H1 (cell line): ENCODE results near the gene PTPRD. TPM values are rescaled to one million over a fixed set of nuclear protein-coding genes. Genes with fewer than 3 reads are reported as not detected.

Experiments used
- CTCF ChIA-PET: fragments of 300-600 bp; sonication (Branson Sonifier 250); formaldehyde crosslinking; loops from one replicate; lab custom pipeline; 2021; ENCODE audit not compliant: partially characterized antibody; lab: Charles Lee
- POLR2A ChIA-PET: fragments of 300-600 bp; sonication (Branson Sonifier 250); formaldehyde crosslinking; loops from one replicate; lab custom pipeline; 2021; ENCODE audit warnings: inconsistent platforms; ENCODE audit not compliant: partially characterized antibody; lab: Charles Lee
- DNase-seq, 2 experiments: peaks; one replicate each; pipeline versions ENCODE4 v3.0.0 to v3.0.0-alpha.2; 2010 to 2022; ENCODE audit warnings: low spot score in 2 of 2, low read depth in 1 of 2, mixed read lengths in 1 of 2
- FAIRE-seq: peaks from 2 replicates; lab custom pipeline; 2011; peaks lifted over from hg19 to GRCh38; lab: Jason Lieb, UNC
- H2AFZ ChIP-seq: 2 replicates; pipeline ENCODE4 v1.8.1; 2012; ENCODE audit warnings: low read length, inconsistent platforms
- H2AK5ac ChIP-seq: 2 replicates; pipeline ENCODE4 v1.6.1; 2013; ENCODE audit warnings: low read depth, low read length
- H2BK120ac ChIP-seq: replicated peaks from 2 replicates; pipeline ENCODE3; 2013; ENCODE audit warnings: low read depth, low read length, inconsistent platforms
- H2BK12ac ChIP-seq: 2 replicates; pipeline ENCODE4 v1.6.1; 2013; ENCODE audit warnings: low read depth, low read length
- H2BK15ac ChIP-seq: 2 replicates; pipeline ENCODE4 v1.6.1; 2013; ENCODE audit warnings: low read length
- H2BK20ac ChIP-seq: 2 replicates; pipeline ENCODE4 v1.6.1; 2013; ENCODE audit warnings: low read length
- H2BK5ac ChIP-seq: 2 replicates; pipeline ENCODE4 v1.6.1; 2013; ENCODE audit warnings: low read depth, low read length
- H3K14ac ChIP-seq: 2 replicates; pipeline ENCODE4 v1.6.1; 2013; ENCODE audit warnings: inconsistent platforms; ENCODE audit not compliant: insufficient read length
- H3K18ac ChIP-seq: 2 replicates; pipeline ENCODE4 v1.6.1; 2013; ENCODE audit warnings: low read length; ENCODE audit errors: extremely low read depth
- H3K23ac ChIP-seq: 2 replicates; pipeline ENCODE4 v1.6.1; 2013; ENCODE audit warnings: inconsistent platforms; ENCODE audit not compliant: insufficient read length
- H3K23me2 ChIP-seq: 2 replicates; pipeline ENCODE4 v1.6.1; 2013; ENCODE audit warnings: low read depth, low read length
- H3K27ac ChIP-seq: 2 replicates; pipeline ENCODE4 v1.6.1; 2011; ENCODE audit warnings: low read depth, low read length, inconsistent platforms
- H3K27me3 ChIP-seq, 4 experiments: replicated peaks in 1 of 4; 1 replicate in 1 of 4; 2 replicates in 3 of 4; pipeline versions ENCODE4 v1.6.1 to v1.8.1; 2011 to 2013; ENCODE audit warnings: low read length in 3 of 4, mild to moderate bottlenecking in 3 of 4, inconsistent platforms in 2 of 4, mixed read lengths in 2 of 4, moderate library complexity in 1 of 4; ENCODE audit not compliant: control insufficient read depth in 3 of 4, insufficient read depth in 3 of 4; ENCODE audit errors: extremely low read depth in 1 of 4
- H3K36me3 ChIP-seq, 4 experiments: 2 replicates each; pipeline versions ENCODE4 v1.6.1 to v1.8.1; 2011 to 2013; ENCODE audit warnings: mild to moderate bottlenecking in 4 of 4, low read length in 3 of 4, moderate library complexity in 2 of 4, control low read depth in 1 of 4, inconsistent platforms in 1 of 4; ENCODE audit not compliant: insufficient read depth in 4 of 4, control insufficient read depth in 2 of 4
- H3K4ac ChIP-seq: replicated peaks from 2 replicates; pipeline ENCODE3; 2013; ENCODE audit warnings: low read length, low read depth, mixed read lengths, inconsistent platforms; ENCODE audit not compliant: insufficient read length
- H3K4me1 ChIP-seq, 4 experiments: replicated peaks in 1 of 4; 1 replicate in 1 of 4; 2 replicates in 3 of 4; pipeline versions ENCODE4 v1.6.1 to v1.8.1; 2011 to 2013; ENCODE audit warnings: low read length in 3 of 4, inconsistent platforms in 2 of 4, mixed read lengths in 1 of 4; ENCODE audit not compliant: insufficient read depth in 4 of 4, control insufficient read depth in 3 of 4
- H3K4me2 ChIP-seq, 2 experiments: 2 replicates each; pipeline versions ENCODE4 v1.6.1 to v1.8.1; 2011 to 2013; ENCODE audit warnings: low read depth in 2 of 2, low read length in 2 of 2, control low read depth in 1 of 2, inconsistent platforms in 1 of 2, mild to moderate bottlenecking in 1 of 2; ENCODE audit not compliant: insufficient read depth in 1 of 2
- H3K4me3 ChIP-seq, 4 experiments: fragments of 200-600, 300-600 bp in 1 of 4; sonication (generic), shearing (Covaris generic), sonication (Bioruptor Twin) in 1 of 4; 2 replicates each; pipeline versions ENCODE4 v1.5.1 to v1.8.1; 2011 to 2016; ENCODE audit warnings: low read length in 4 of 4, low read depth in 3 of 4, control low read depth in 2 of 4, inconsistent platforms in 2 of 4, mild to moderate bottlenecking in 2 of 4, mixed read lengths in 1 of 4, moderate library complexity in 1 of 4; ENCODE audit not compliant: insufficient read depth in 2 of 4; ENCODE audit errors: extremely low read depth in 1 of 4
- H3K56ac ChIP-seq: replicated peaks from 2 replicates; pipeline ENCODE3; 2013; ENCODE audit warnings: low read depth, mild to moderate bottlenecking, mixed read lengths, low read length, inconsistent platforms; ENCODE audit not compliant: insufficient read length
- H3K79me1 ChIP-seq: 2 replicates; pipeline ENCODE4 v1.6.1; 2013; ENCODE audit warnings: low read depth, low read length, control low read depth
- H3K79me2 ChIP-seq, 2 experiments: 2 replicates each; pipeline versions ENCODE4 v1.6.1 to v1.8.1; 2012 to 2013; ENCODE audit warnings: low read length in 2 of 2, mild to moderate bottlenecking in 2 of 2, inconsistent platforms in 1 of 2; ENCODE audit not compliant: insufficient read depth in 2 of 2, control insufficient read depth in 1 of 2
- H3K9ac ChIP-seq, 4 experiments: replicated peaks in 1 of 4; 1 replicate in 1 of 4; 2 replicates in 3 of 4; pipeline versions ENCODE4 v1.6.1 to v1.8.1; 2011 to 2013; ENCODE audit warnings: low read depth in 3 of 4, low read length in 3 of 4, control low read depth in 2 of 4, mild to moderate bottlenecking in 2 of 4, moderate library complexity in 2 of 4, inconsistent platforms in 1 of 4; ENCODE audit errors: extremely low read depth in 1 of 4
- H3K9me3 ChIP-seq, 2 experiments: 2 replicates each; pipeline versions ENCODE4 v1.6.1 to v1.8.1; 2012 to 2013; ENCODE audit warnings: mild to moderate bottlenecking in 2 of 2, moderate library complexity in 2 of 2, control low read depth in 1 of 2, inconsistent platforms in 1 of 2, low read depth in 1 of 2, low read length in 1 of 2, mixed read lengths in 1 of 2; ENCODE audit not compliant: insufficient read depth in 2 of 2
- H4K20me1 ChIP-seq, 2 experiments: replicated peaks in 1 of 2; 2 replicates each; pipeline versions ENCODE3 to v1.8.1; 2011 to 2013; ENCODE audit warnings: inconsistent platforms in 2 of 2, low read length in 2 of 2, mild to moderate bottlenecking in 1 of 2; ENCODE audit not compliant: insufficient read depth in 2 of 2, control insufficient read depth in 1 of 2
- H4K5ac ChIP-seq: 2 replicates; pipeline ENCODE4 v1.6.1; 2013; ENCODE audit warnings: low read length, low read depth, mixed read lengths, inconsistent platforms; ENCODE audit not compliant: insufficient read length
- H4K8ac ChIP-seq: 2 replicates; pipeline ENCODE4 v1.8.0; 2013; ENCODE audit warnings: mild to moderate bottlenecking, moderate library complexity, low read length, inconsistent platforms; ENCODE audit not compliant: insufficient read depth; ENCODE audit errors: extremely low read depth
- H4K91ac ChIP-seq: replicated peaks from 2 replicates; pipeline ENCODE3; 2013; ENCODE audit warnings: low read length, mixed read lengths, inconsistent platforms; ENCODE audit not compliant: insufficient read length
- BRCA1 ChIP-seq: IDR thresholded peaks from 2 replicates; pipeline ENCODE4 v1.6.1; 2012; ENCODE audit warnings: low read depth, low read length, improper control_type of control experiment
- CHD2 ChIP-seq: IDR thresholded peaks from 2 replicates; pipeline ENCODE4 v1.6.1; 2012; ENCODE audit warnings: low read length, improper control_type of control experiment
- JUND ChIP-seq: IDR thresholded peaks from 2 replicates; pipeline ENCODE4 v1.6.1; 2011; ENCODE audit warnings: mild to moderate bottlenecking, improper control_type of control experiment, low read length
- KDM1A ChIP-seq: fragments of 200-600, 300-600 bp; sonication (generic); IDR thresholded peaks from 2 replicates; pipeline ENCODE4 v1.7.1; 2016; ENCODE audit warnings: mild to moderate bottlenecking, low read length, borderline replicate concordance
- POLR2AphosphoS5 ChIP-seq: IDR thresholded peaks from 2 replicates; pipeline ENCODE4 v1.6.1; 2011; ENCODE audit warnings: low read depth, low read length
- RAD21 ChIP-seq, 2 experiments: IDR thresholded peaks in 1 of 2; conservative IDR thresholded peaks in 1 of 2; 2 replicates each; pipeline ENCODE4 v1.6.1; 2011; ENCODE audit warnings: low read depth in 2 of 2, low read length in 2 of 2, improper control_type of control experiment in 1 of 2, inconsistent platforms in 1 of 2, mild to moderate bottlenecking in 1 of 2, moderate library complexity in 1 of 2
- WGBS, 2 experiments: shearing (Covaris generic) in 1 of 2; methylation state at CpG; one replicate each; pipeline versions ENCODE4 v1.1.6 to v1.1.7; 2013 to 2015; ENCODE audit warnings: low lambda C conversion rate in 2 of 2, mixed read lengths in 2 of 2, inconsistent platforms in 1 of 2, low coverage in 1 of 2, missing lambda C conversion rate in 1 of 2; ENCODE audit not compliant: insufficient replicate concordance in 2 of 2, insufficient coverage in 1 of 2, insufficient read length in 1 of 2; ENCODE audit errors: extremely low coverage in 1 of 2, missing lambda C conversion rate in 1 of 2; 5-methylcytosine and 5-hydroxymethylcytosine counted together
- polyA plus RNA-seq, 7 experiments: library from polyadenylated mRNA; depleted of rRNA in 3 of 7; stranded (reverse) in 5 of 7; unstranded in 2 of 7; fragments of >200 nt in 5 of 7; fragments of 200-250 nt in 2 of 7; gene quantifications; 1 replicate in 5 of 7; 2 replicates in 1 of 7; 4 replicates in 1 of 7; pipeline versions ENCODE4 v1.2.1 to v1.2.3, GENCODE V29; 2011 to 2013; ENCODE audit warnings: missing spikeins in 2 of 7, mixed read lengths in 2 of 7
- total RNA-seq: library from RNA; stranded (reverse); fragmentation: NEBNext Ultra II Directional; extraction: Animal tissue kit (Norgen Biotek cat#: 25700); gene quantifications from 2 replicates; pipeline ENCODE4 v1.2.1, GENCODE V29; 2021

PTPRD gene
- total and polyA plus RNA-seq, 2 of the 8 experiments (the other 6 are each of a cell fraction or from before 2014, with no cell fraction given) = 17.2 to 77.0 TPM

- Histone ChIP-seq H2BK15ac (no peak overlapping the region), H2BK120ac (no peak overlapping the region), H3K23ac (no peak overlapping the region), H3K9ac (no peak overlapping the region), H3K4me2 (no peak overlapping the region), H2AFZ (no peak overlapping the region), H3K27me3 (no peaks in the 10 kb centered on the region), H4K5ac (no peak overlapping the region), H3K27ac (no peak overlapping the region), H3K18ac (no peak overlapping the region), H2BK20ac (no peak overlapping the region), H3K36me3 (no peaks in the 10 kb centered on the region), H3K4ac (no peak overlapping the region), H3K4me3 (no peak overlapping the region), H3K79me1 (no peaks in the 10 kb centered on the region), H3K9me3 (no peaks in the 10 kb centered on the region), H2BK5ac (no peak overlapping the region), H4K20me1 (no peaks in the 10 kb centered on the region), H4K91ac (no peak overlapping the region), H2AK5ac (no peak overlapping the region), H3K56ac (no peak overlapping the region), H3K23me2 (no peaks in the 10 kb centered on the region), H3K14ac (no peak overlapping the region), H4K8ac (no peak overlapping the region), H3K4me1 (no peaks in the 10 kb centered on the region), H3K79me2 (no peaks in the 10 kb centered on the region), H2BK12ac (no peak overlapping the region)
- WGBS, 2 experiments = 88% methylated on average over 3 of the region's 3 CpGs; no CpG with 5 or more reads in 1 of the 2 experiments
- ChIA-PET POLR2A (no interaction called here), CTCF (interaction anchor here (1.1 to 2.0 kb wide), 7 partner anchors 10 to 206 kb away, joined by 3 to 9 read pairs (median 6); no protein-coding TSS in a partner anchor)
- DNase-seq (no peak), FAIRE-seq (no peak)
- TF ChIP-seq RAD21 (IDR thresholded peaks at IDR 0.05 in 1 of 2, conservative IDR thresholded peaks at IDR 0.05 in 1 of 2; ENCODE audit: low read depth in 2 of 2, low read length in 2 of 2) (no peak), CHD2 (no peak), JUND (no peak), KDM1A (no peak), POLR2AphosphoS5 (no peak), BRCA1 (no peak)
These were observed 550.0 kb downstream of the PTPRD start for GRCh38 chr9:10062629-10063395.
